Mesothelial cell of epicardium (in vitro differentiated cells): ENCODE measurements around the gene LCNL1. TPM values are rescaled to one million over a fixed set of nuclear protein-coding genes. Genes with fewer than 3 reads are reported as not detected.

ENCODE experiments used
- DNase-seq, 2 experiments: peaks; one replicate each; pipeline ENCODE4 v3.0.0; 2021; ENCODE audit warnings: low spot score in 2 of 2; ENCODE audit not compliant: unreplicated experiment in 2 of 2
- H3K27ac Mint-ChIP-seq: 2 replicates; pipeline ENCODE4 v1.8.0; 2021; ENCODE audit warnings: mixed read lengths
- H3K27me3 Mint-ChIP-seq: 2 replicates; pipeline ENCODE4 v1.8.0; 2021; ENCODE audit warnings: low read depth, mixed read lengths
- H3K36me3 Mint-ChIP-seq: 2 replicates; pipeline ENCODE4 v1.8.0; 2021; ENCODE audit warnings: mixed read lengths
- H3K4me1 Mint-ChIP-seq: 2 replicates; pipeline ENCODE4 v1.8.0; 2021; ENCODE audit warnings: mixed read lengths
- H3K4me3 Mint-ChIP-seq: 2 replicates; pipeline ENCODE4 v1.8.0; 2021; ENCODE audit warnings: mild to moderate bottlenecking, moderate library complexity, mixed read lengths
- H3K9me3 Mint-ChIP-seq: 2 replicates; pipeline ENCODE4 v1.8.0; 2021; ENCODE audit warnings: mixed read lengths
- CTCF ChIP-seq: fragments of 200-600 bp; sonication (generic); IDR thresholded peaks from one replicate; pipeline ENCODE4 v1.5.0; 2021; ENCODE audit warnings: antibody characterized with exemption; ENCODE audit not compliant: unreplicated experiment
- total RNA-seq: library from RNA; stranded (reverse); gene quantifications from 3 replicates; pipeline ENCODE4 v1.2.1, GENCODE V29; 2021

Gene LCNL1
- total RNA-seq, 1 donor from 2014 or later, result 5.5 TPM

- no peak for TF ChIP-seq CTCF
- H3K36me3 Mint-ChIP-seq, result peaks cover 15% of the 10 kb centered on the region
- DNase-seq, result no peak
- no peak overlapping the region for H3K4me3 Mint-ChIP-seq
- no peaks in the 10 kb centered on the region for H3K9me3 Mint-ChIP-seq
- H3K27ac Mint-ChIP-seq, result no peak overlapping the region
- H3K4me1 Mint-ChIP-seq, result no peaks in the 10 kb centered on the region
- no peaks in the 10 kb centered on the region for H3K27me3 Mint-ChIP-seq
These were observed 30.8 kb downstream of the LCNL1 start for GRCh38 chr9:137013571-137013940.

- Mint-ChIP-seq H3K4me3 (no peak overlapping the region), H3K4me1 (no peaks in the 10 kb centered on the region), H3K36me3 (peaks cover 16% of the 10 kb centered on the region), H3K27me3 (no peaks in the 10 kb centered on the region), H3K27ac (no peak overlapping the region), H3K9me3 (no peaks in the 10 kb centered on the region)
- TF ChIP-seq CTCF, result no peak
- no peak for DNase-seq
These were observed 31.4 kb downstream of the LCNL1 start for GRCh38 chr9:137014166-137014565.

DNA sequence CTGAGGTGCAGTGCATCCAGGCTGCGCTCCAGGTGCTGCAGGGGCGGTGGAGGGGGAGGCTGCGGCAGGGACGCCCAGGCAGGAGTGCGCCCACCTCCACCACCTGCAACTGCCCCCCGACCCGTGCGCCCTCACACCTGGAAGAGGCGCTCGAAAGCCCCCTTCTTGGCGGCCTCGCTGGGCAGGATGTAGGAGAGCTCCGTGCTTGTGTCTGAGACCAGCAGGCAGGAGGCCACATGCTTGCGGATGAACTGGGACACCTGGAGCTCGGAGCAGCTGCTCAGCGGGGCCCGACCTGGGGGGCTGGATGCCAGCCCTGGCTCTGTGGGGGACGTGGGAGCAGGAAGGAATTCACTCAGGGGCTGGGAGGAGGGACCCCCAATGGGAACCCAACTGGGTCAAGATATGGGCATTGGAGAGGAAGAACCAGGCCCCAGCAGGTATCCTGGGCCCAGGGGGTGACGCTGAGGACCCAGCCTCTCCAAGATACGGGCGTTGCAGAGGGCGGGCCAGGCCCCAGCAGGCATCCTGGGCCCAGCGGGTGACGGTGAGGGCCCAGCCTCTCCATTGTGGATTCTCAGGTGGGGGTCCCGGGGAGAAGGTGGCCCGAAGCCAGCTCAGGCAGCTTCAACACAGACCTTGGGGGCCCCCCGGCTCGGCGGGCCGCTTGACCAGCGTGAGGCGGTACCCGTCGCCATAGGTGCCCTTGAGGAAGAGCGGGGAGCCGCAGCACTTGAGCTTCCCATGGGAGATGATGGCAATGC is 32.2 kb downstream of the LCNL1 start:
- TF ChIP-seq CTCF, result no peak

GRCh38 chr9:137015540-137015930 is 32.7 kb downstream of the LCNL1 start:
- Mint-ChIP-seq H3K27ac (no peak overlapping the region), H3K27me3 (no peaks in the 10 kb centered on the region), H3K4me1 (no peaks in the 10 kb centered on the region), H3K4me3 (no peak overlapping the region), H3K9me3 (no peaks in the 10 kb centered on the region), H3K36me3 (peaks cover 16% of the 10 kb centered on the region)
- no peak for DNase-seq
- no peak for TF ChIP-seq CTCF

More for the DNA sequence above, 32.2 kb downstream of the LCNL1 start:
- Mint-ChIP-seq H3K9me3 (no peaks in the 10 kb centered on the region), H3K27me3 (no peaks in the 10 kb centered on the region), H3K36me3 (peaks cover 16% of the 10 kb centered on the region), H3K4me1 (no peaks in the 10 kb centered on the region), H3K27ac (no peak overlapping the region), H3K4me3 (no peak overlapping the region)
- no peak for DNase-seq

DNA sequence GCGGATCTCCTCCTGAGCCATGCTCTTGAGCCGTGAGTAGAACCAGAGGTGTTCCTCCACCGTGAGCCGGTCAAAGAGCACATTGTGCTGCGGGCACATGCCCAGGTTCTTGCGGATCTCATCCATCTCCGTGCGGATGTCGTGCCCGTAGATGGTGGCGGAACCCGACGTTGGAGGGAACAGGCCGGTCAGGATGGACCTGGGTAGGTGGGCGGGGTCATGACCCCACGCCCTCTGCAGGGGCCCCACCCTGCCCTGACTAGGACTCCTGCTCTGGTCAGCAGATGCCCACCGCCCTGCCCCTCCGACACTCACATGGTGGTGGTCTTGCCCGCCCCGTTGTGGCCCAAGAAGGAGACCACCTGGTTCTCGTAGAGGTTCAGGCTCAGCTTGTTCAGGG is 33.2 kb downstream of the LCNL1 start:
- Mint-ChIP-seq H3K4me3 (no peak overlapping the region), H3K4me1 (no peaks in the 10 kb centered on the region), H3K36me3 (peaks cover 16% of the 10 kb centered on the region), H3K27ac (no peak overlapping the region), H3K9me3 (no peaks in the 10 kb centered on the region), H3K27me3 (no peaks in the 10 kb centered on the region)
- no peak for TF ChIP-seq CTCF
- DNase-seq, result no peak
